HepG2 (cell line): ENCODE results near the gene HSCB. TPM values are rescaled to one million over a fixed set of nuclear protein-coding genes. Genes with fewer than 3 reads are reported as not detected.
A peak's percentile ranks its signal among the peaks of the same experiment; 100 is the strongest.

Source experiments
- AGO2 ChIP-seq: fragments of 200-400 bp; formaldehyde crosslinking; optimal IDR thresholded peaks from 2 replicates; pipeline ENCODE3; 2017; ENCODE audit warnings: mild to moderate bottlenecking, low read depth, low read length, moderate library complexity
- MBD4 ChIP-seq: IDR thresholded peaks from 2 replicates; pipeline ENCODE4 v1.6.1; 2012; ENCODE audit warnings: low read length, inconsistent platforms, borderline replicate concordance
- NKX3-1 ChIP-seq: sonication (generic); formaldehyde crosslinking; IDR thresholded peaks from 2 replicates; pipeline ENCODE4 v1.5.0; 2020; ENCODE audit warnings: missing genetic modification reagents
- PAF1 ChIP-seq: IDR thresholded peaks from 2 replicates; pipeline ENCODE4 v1.6.1; 2016; ENCODE audit warnings: missing genetic modification reagents, missing compliant biosample characterization
- POLR2AphosphoS5 ChIP-seq: IDR thresholded peaks from 2 replicates; pipeline ENCODE4 v1.6.1; 2012; ENCODE audit warnings: low read depth, low read length
- RBFOX2 ChIP-seq: fragments of 200-400 bp; formaldehyde crosslinking; IDR thresholded peaks from 2 replicates; pipeline ENCODE4 v1.6.1; 2017; ENCODE audit warnings: low read depth, mild to moderate bottlenecking, low read length
- SIN3A ChIP-seq: IDR thresholded peaks from 2 replicates; pipeline ENCODE4 v1.6.1; 2011; ENCODE audit warnings: low read depth, mild to moderate bottlenecking, control low read depth, low read length, borderline replicate concordance
- SNRNP70 ChIP-seq: fragments of 200-400 bp; formaldehyde crosslinking; IDR thresholded peaks from 2 replicates; pipeline ENCODE4 v1.6.1; 2017; ENCODE audit warnings: mild to moderate bottlenecking, low read depth, low read length, moderate library complexity
- ZC3H13 ChIP-seq: sonication (generic); formaldehyde crosslinking; IDR thresholded peaks from 2 replicates; pipeline ENCODE4 v1.8.1; 2023; ENCODE audit warnings: mild to moderate bottlenecking, missing genetic modification reagents, moderate library complexity
- ZNF790 ChIP-seq: sonication (generic); formaldehyde crosslinking; IDR thresholded peaks from 2 replicates; pipeline ENCODE4 v1.8.0; 2022; ENCODE audit warnings: missing genetic modification reagents, mild to moderate bottlenecking, borderline replicate concordance
- polyA plus RNA-seq, 8 experiments: library from polyadenylated mRNA; depleted of rRNA in 3 of 8; stranded (reverse) in 7 of 8; unstranded in 1 of 8; fragments of >200 nt; fragmentation: Illumina TruSeq in 4 of 8; extraction: Trizol in 4 of 8; gene quantifications; 2 replicates each; pipeline versions ENCODE4 v1.2.1 to v1.2.3, GENCODE V29; 2011 to 2016; ENCODE audit warnings: low read depth in 4 of 8, missing spikeins in 1 of 8, mixed read lengths in 1 of 8; ENCODE audit not compliant: insufficient read depth in 1 of 8
- total RNA-seq, 5 experiments: library from RNA; depleted of rRNA; stranded (reverse); fragments of >200 nt; fragmentation: Illumina TruSeq; extraction: Trizol; gene quantifications; 2 replicates each; pipeline ENCODE4 v1.2.3, GENCODE V29; 2016; ENCODE audit warnings: low read depth in 1 of 5
- TF ChIP-seq, protein P1 (sequence below): sonication (generic); formaldehyde crosslinking; IDR thresholded peaks from 2 replicates; pipeline ENCODE4 v1.4.0; 2020; ENCODE audit warnings: missing genetic modification reagents

Gene HSCB
- total and polyA plus RNA-seq, 2 of the 13 experiments (the other 11 are each of a cell fraction or from before 2014, with no cell fraction given): 15.4 to 20.9 TPM

DNA sequence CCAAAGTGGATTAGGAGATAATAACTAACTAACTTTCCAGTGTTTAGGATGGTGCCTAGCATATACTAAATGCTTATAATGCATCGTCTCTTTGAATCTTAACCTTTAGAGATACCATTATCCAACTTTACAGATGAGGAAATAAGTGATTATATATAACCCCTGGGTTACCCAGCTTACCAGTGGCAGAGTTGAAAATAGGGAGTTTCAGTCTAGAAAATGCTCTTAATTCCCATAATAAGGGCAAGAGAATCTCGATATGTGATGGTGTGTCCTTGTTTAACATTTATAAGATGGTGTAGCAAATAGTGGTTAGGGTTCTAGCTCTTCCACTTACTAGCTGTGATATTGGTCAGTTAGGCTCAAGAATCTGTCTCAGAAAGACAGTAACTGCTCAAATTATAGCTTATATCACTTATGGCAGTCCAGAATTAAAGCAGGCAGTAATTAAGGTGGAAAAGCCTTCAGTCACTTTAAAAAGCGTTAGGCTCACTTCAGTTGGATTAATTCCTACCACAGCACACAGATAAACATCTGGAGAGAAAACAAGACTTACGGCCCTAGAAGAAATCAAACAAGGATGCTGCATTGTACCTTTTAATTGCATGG is 52.2 kb downstream of the HSCB start (continued):
- TF ChIP-seq MBD4 (peak; percentile 72; the same call in 1 of the 2 replicates), PAF1 (CRISPR knock-in tag) (peak; percentile 94), NKX3-1 (CRISPR knock-in tag) (no peak), ZNF790 (CRISPR knock-in tag) (0 out of 2 replicates have a peak, but pooled peaks have one; percentile 36), SIN3A (0 out of 2 replicates have a peak, but pooled peaks have one; percentile 4), RBFOX2 (peak; percentile 77), POLR2AphosphoS5 (peak; percentile 77), ZC3H13 (peak; percentile 79), AGO2 (peak; percentile 37), SNRNP70 (0 out of 2 replicates have a peak, but pooled peaks have one; percentile 76)
- TF ChIP-seq, protein P1, sequence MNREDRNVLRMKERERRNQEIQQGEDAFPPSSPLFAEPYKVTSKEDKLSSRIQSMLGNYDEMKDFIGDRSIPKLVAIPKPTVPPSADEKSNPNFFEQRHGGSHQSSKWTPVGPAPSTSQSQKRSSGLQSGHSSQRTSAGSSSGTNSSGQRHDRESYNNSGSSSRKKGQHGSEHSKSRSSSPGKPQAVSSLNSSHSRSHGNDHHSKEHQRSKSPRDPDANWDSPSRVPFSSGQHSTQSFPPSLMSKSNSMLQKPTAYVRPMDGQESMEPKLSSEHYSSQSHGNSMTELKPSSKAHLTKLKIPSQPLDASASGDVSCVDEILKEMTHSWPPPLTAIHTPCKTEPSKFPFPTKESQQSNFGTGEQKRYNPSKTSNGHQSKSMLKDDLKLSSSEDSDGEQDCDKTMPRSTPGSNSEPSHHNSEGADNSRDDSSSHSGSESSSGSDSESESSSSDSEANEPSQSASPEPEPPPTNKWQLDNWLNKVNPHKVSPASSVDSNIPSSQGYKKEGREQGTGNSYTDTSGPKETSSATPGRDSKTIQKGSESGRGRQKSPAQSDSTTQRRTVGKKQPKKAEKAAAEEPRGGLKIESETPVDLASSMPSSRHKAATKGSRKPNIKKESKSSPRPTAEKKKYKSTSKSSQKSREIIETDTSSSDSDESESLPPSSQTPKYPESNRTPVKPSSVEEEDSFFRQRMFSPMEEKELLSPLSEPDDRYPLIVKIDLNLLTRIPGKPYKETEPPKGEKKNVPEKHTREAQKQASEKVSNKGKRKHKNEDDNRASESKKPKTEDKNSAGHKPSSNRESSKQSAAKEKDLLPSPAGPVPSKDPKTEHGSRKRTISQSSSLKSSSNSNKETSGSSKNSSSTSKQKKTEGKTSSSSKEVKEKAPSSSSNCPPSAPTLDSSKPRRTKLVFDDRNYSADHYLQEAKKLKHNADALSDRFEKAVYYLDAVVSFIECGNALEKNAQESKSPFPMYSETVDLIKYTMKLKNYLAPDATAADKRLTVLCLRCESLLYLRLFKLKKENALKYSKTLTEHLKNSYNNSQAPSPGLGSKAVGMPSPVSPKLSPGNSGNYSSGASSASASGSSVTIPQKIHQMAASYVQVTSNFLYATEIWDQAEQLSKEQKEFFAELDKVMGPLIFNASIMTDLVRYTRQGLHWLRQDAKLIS (CRISPR knock-in tag): 0 out of 2 replicates have a peak, but pooled peaks have one; percentile 37
